ENCODE data around the gene ZBTB20. TPM values are rescaled to one million over a fixed set of nuclear protein-coding genes. Genes with fewer than 3 reads are reported as not detected.

Gene ZBTB20
- total RNA-seq, 1 experiment from 2014 or later: 7.7 TPM

DNA sequence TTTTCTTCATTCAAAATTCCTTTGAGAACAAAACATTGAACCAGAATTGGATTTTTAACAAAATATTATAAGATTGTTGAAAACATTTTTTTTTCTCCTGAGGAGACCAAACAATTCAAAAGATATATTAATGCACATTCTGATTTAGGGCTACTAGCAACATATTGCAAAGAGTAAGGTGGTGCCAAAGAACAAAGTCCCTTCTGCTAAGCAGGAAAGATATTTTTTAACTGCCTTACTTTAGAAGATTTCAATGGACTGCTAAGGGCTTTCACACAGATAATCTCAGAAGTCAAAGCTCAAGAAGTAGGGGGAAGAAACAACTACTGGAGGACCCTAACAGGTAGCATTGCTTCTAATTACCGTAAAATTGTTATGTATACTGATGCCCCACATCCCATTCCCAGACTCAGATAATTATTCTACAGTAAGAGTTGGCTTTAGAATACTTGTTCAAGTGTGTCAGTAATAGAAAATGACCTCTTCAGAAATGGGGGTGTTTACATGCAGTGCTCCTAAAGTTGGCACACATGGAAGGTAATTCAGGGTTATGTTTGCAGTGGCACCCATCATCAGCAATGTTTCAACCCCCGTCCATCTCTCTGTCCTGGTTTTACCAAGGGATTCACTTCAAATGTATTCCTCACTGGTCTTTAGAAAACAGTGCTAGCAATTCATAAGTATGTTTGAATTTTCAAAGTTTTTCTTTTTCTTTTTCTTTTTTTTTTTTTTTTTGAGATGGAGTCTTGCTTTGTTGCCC, 354.7 kb downstream of the ZBTB20 start:
- no peak overlapping the region for H3K27ac ChIP-seq
- no peaks in the 10 kb centered on the region for H3K36me3 ChIP-seq
- H3K4me1 ChIP-seq: no peaks in the 10 kb centered on the region
- H3K9me3 ChIP-seq (replicated peaks): no peaks in the 10 kb centered on the region
- no peak overlapping the region for H3K4me3 ChIP-seq
- no peak for DNase-seq
- H3K27me3 ChIP-seq: no peaks in the 10 kb centered on the region

DNA sequence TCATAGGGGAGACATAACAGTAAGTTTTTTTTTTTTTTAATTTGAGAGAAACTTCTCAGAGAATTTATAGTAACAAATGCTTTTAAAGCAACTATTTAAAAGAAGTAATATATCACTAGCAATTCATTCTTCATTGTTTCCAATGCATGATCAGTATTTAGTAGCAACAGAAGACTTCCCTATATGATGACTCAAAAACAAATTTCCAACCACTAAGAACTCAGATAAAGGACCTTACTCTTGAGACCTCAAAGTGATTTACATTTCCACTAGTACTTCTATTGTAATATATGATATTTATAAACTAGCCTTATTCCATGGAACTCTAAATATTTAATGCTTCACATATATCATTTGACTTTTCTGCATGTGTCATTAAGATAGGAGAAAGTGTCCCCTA, 356.3 kb downstream of the ZBTB20 start:
- Histone ChIP-seq H3K27ac (no peak overlapping the region), H3K4me1 (no peaks in the 10 kb centered on the region), H3K36me3 (no peaks in the 10 kb centered on the region), H3K4me3 (no peak overlapping the region), H3K27me3 (no peaks in the 10 kb centered on the region), H3K9me3 (replicated peaks) (no peaks in the 10 kb centered on the region)
- DNase-seq: no peak

DNA sequence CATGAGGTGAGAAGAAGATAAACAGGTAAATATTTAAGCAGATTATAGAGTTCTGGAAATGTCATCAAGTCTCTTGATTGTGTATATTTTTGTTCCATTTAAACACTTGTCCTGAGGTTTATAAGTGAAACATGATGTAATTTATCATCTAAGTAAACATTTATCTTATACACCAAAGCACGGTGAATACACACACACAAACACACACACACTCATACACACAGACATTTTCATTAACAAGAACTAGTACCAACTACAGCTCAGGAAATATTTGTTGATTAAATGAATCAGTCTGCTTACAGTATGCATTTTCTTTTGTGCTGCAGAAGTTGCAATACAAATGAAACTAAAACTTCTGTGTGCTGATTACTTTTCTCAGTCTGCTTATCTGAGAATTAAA, 357.3 kb downstream of the ZBTB20 start:
- no peak overlapping the region for H3K4me3 ChIP-seq
- H3K27ac ChIP-seq: no peak overlapping the region
- H3K9me3 ChIP-seq (replicated peaks): no peaks in the 10 kb centered on the region
- H3K36me3 ChIP-seq: no peaks in the 10 kb centered on the region
- no peak for DNase-seq
- H3K27me3 ChIP-seq: no peaks in the 10 kb centered on the region
- no peaks in the 10 kb centered on the region for H3K4me1 ChIP-seq

DNA sequence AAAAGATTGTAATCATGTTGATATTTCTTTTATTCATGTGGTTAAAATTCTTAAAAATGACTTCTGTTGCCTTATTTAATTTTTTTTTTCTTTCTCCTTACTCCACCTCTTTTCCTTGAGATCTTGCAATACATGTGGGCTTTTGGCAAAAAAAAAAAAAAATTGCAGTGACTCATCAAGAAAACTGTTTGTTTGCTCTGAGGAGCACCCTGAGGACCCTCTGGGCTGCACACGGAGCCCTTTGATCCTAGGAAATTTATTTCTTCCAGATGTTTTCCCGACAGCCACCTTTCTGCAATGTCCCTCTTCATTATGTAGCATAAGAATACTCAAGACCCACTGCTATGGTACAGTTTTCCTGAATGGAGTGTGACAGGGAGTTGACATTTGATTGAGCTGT, 371.7 kb downstream of the ZBTB20 start:
- H3K4me1 ChIP-seq: no peaks in the 10 kb centered on the region
- no peak overlapping the region for H3K27ac ChIP-seq
- H3K36me3 ChIP-seq: no peaks in the 10 kb centered on the region
- no peak for DNase-seq
- peaks cover 7% of the 10 kb centered on the region; the same call in 1 of the 2 replicates for H3K9me3 ChIP-seq (replicated peaks)
- H3K27me3 ChIP-seq: no peaks in the 10 kb centered on the region
- H3K4me3 ChIP-seq: no peak overlapping the region

DNA sequence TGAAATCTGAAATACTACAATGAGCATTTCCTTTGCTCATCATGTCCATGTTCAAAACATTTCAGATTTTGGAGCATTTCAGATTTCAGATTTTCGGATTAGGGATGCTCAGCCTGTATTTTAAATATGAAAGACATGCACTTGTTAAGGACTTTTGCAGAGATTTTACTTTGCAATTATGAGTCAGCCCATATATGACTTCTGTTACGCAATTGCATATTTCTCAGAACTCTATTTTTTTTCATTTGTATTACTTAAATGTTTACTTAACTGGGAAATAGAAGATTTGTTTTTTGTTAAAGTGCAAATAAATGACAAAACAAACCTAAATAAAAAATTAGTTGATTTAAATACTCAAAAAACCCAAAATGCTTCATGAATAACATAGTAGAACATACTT, 376.2 kb downstream of the ZBTB20 start:
- no peak overlapping the region for H3K27ac ChIP-seq
- H3K27me3 ChIP-seq: no peaks in the 10 kb centered on the region
- DNase-seq: no peak
- H3K36me3 ChIP-seq: no peaks in the 10 kb centered on the region
- no peaks in the 10 kb centered on the region for H3K4me1 ChIP-seq
- H3K4me3 ChIP-seq: no peak overlapping the region
- H3K9me3 ChIP-seq (replicated peaks): peaks cover 7% of the 10 kb centered on the region; the same call in 1 of the 2 replicates

DNA sequence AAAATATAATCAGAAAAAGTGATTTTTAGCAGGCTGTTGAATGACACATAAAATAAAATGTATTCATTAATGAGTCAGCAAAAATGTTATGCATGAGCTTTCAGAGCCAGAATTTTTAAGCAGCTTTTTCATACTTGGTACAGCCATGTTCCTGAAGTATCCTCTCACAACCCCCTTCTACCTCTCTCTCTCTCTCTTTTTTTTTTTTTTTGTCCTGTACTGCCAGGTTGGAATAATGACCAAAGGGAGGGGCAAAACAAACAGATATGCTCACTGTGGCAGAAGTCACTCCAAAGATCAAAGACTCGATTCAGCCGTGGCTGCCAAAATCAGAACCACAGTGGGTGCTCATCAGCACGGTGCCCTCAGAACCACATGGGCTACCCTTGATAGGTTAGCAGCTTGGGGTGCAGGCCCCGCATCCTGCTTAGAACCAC, 383.0 kb downstream of the ZBTB20 start:
- peaks cover 4% of the 10 kb centered on the region; the same call in 1 of the 2 replicates for H3K4me1 ChIP-seq
- H3K27ac ChIP-seq: no peak overlapping the region
- H3K36me3 ChIP-seq: no peaks in the 10 kb centered on the region
- H3K4me3 ChIP-seq: no peak overlapping the region
- DNase-seq: no peak
- H3K9me3 ChIP-seq (replicated peaks): no peaks in the 10 kb centered on the region
- no peaks in the 10 kb centered on the region for H3K27me3 ChIP-seq

DNA sequence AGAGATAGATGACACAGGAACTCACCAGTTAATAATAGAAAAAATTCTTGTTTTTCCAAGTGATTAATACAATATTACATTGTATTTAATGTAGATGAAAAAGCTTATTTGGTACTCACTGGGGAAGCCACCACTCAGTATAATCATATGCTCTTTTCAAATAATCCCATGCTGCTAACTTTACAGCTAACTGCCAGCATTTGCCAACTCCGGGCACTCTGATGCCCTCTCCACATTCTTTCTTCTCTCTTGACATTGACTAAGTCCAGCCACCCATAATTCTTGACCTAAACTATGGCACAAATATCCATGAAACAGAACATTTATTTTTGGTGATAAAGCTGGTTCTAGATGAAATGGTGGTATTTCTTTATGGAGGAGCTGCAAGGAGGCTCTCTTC, 384.9 kb downstream of the ZBTB20 start:
- Histone ChIP-seq H3K36me3 (no peaks in the 10 kb centered on the region), H3K4me1 (peaks cover 8% of the 10 kb centered on the region), H3K9me3 (replicated peaks) (no peaks in the 10 kb centered on the region), H3K27ac (no peak overlapping the region), H3K27me3 (no peaks in the 10 kb centered on the region), H3K4me3 (no peak overlapping the region)
- DNase-seq: no peak

DNA sequence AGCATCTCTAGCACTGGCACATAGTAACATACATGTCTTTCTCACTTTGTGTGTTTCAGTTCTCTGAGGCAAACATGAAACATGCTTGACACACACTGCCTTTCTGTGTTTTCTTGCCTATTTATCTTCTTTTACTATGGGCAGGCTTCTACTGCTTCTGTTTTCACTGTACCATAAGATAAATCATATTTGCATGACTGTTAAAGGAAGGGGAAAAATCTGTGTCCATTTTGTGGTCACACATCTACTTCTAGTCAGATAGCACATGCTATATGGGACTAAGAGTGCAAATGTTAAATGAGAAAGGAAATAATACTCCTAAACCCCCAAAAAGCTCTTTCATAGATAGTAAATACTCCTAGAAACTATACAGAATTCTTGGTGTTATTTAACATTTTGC, 386.4 kb downstream of the ZBTB20 start:
- Histone ChIP-seq H3K27me3 (no peaks in the 10 kb centered on the region), H3K9me3 (replicated peaks) (no peaks in the 10 kb centered on the region), H3K36me3 (no peaks in the 10 kb centered on the region)

DNA sequence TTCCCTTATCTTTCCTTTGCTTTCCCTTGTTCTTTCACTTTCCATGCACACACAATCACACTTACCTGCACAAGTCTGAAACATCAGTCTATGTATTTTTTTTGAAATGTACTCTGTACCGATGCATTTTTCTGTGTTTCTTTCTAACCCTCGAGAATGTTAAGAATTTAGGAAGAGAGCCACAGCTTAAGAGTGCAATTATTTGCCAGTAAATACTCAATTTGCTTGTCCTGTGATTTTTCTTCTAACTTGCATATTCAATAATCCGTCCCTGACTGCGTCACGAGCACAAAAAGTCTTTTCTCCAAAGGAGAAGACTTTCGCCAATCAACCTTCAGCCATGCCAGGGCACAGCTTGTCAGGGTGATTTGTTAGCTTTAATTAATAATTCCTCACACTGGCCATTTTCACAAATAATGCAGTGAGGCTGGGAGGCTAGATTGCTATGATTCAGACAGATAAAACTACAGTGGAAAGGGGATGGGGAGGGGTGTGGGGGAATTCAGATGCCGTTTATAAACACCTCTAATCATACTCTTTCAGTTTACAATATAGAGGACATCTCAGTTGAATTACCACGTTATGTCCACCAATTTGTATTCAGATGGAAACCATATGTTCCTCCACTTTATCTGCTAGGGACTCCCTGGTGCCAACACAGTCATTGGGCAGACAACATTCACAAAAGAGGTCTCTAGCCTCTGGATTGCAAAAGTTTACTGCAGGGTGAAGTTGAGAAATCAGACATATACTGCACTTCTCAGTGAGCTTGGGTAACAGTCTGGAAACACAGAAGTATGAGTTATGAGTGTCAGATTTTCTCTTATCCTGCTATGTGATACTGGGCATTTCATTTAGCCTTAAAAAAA, 388.0 kb downstream of the ZBTB20 start:
- no peaks in the 10 kb centered on the region for H3K9me3 ChIP-seq (replicated peaks)
- peak in 1 of 2 experiments; percentile 6 for DNase-seq
- no peaks in the 10 kb centered on the region for H3K27me3 ChIP-seq
- no peaks in the 10 kb centered on the region for H3K36me3 ChIP-seq
- H3K27ac ChIP-seq: peak overlapping the region; percentile 0; the same call in 1 of the 2 replicates
- H3K4me3 ChIP-seq: peak overlapping the region; percentile 41
- H3K4me1 ChIP-seq: peaks cover 17% of the 10 kb centered on the region

More for the DNA sequence above, 386.4 kb downstream of the ZBTB20 start:
- H3K27ac ChIP-seq: no peak overlapping the region
- H3K4me1 ChIP-seq: peaks cover 17% of the 10 kb centered on the region
- DNase-seq: no peak
- H3K4me3 ChIP-seq: no peak overlapping the region

DNA sequence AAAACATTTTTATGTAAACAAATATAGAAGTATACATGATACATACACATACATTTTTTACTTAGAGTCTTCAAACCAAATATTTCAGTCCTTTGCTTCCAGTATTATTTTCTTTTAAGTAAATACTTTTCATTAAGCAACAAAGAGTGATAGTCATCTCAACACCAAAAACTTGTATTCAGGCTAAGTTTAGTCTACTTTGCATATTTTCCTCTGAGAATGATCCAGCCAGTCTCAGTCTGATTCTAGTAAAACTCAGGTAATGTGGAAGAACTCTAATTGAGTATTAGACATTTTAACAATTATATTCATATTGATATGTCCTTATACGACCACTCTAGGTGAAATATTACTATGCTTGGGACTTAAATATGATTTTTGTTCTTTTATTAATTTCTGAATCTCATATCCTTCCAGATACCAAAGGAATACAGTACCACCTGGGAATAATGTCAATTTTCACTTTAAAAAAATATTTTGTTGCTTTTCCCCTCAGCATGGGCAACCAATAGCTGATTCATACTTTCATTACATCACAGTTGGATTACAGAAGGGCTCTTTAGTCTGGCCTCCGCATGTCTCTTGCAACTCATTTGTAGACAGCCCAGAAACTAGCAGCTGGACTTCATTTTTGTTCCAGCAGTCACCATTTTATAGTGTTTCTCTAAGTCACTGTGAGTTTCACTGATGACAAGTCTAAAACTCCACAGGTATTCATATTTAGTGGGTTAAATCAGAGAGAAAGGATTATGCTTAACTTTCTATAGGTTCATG, 390.4 kb downstream of the ZBTB20 start:
- Histone ChIP-seq H3K9me3 (replicated peaks) (no peaks in the 10 kb centered on the region), H3K4me1 (peaks cover 17% of the 10 kb centered on the region), H3K4me3 (no peak overlapping the region), H3K27ac (no peak overlapping the region), H3K27me3 (no peaks in the 10 kb centered on the region), H3K36me3 (no peaks in the 10 kb centered on the region)
- peak in 1 of 2 experiments; percentile 22 for DNase-seq

DNA sequence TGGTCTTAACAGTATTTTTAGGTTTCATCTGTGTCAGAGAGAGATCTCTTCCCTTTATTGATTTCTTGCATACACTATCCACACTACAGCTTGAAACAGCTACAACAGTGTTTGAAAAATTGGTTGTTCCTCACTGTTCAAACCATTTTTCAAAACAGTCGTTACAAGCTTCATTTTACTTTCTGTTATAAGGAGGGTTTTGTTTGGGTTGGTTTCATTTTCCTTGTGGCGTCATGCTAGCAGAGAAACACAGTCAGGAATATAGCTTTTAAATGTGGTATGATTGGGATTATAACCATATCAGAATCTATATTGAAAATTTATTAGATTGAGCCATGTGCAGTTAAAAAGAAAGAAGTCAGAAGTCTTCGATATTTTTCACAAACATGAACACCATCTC, 400.6 kb downstream of the ZBTB20 start:
- Histone ChIP-seq H3K9me3 (replicated peaks) (no peaks in the 10 kb centered on the region), H3K36me3 (no peaks in the 10 kb centered on the region), H3K27me3 (no peaks in the 10 kb centered on the region), H3K4me3 (no peak overlapping the region), H3K4me1 (no peaks in the 10 kb centered on the region), H3K27ac (no peak overlapping the region)
- no peak for DNase-seq

DNA sequence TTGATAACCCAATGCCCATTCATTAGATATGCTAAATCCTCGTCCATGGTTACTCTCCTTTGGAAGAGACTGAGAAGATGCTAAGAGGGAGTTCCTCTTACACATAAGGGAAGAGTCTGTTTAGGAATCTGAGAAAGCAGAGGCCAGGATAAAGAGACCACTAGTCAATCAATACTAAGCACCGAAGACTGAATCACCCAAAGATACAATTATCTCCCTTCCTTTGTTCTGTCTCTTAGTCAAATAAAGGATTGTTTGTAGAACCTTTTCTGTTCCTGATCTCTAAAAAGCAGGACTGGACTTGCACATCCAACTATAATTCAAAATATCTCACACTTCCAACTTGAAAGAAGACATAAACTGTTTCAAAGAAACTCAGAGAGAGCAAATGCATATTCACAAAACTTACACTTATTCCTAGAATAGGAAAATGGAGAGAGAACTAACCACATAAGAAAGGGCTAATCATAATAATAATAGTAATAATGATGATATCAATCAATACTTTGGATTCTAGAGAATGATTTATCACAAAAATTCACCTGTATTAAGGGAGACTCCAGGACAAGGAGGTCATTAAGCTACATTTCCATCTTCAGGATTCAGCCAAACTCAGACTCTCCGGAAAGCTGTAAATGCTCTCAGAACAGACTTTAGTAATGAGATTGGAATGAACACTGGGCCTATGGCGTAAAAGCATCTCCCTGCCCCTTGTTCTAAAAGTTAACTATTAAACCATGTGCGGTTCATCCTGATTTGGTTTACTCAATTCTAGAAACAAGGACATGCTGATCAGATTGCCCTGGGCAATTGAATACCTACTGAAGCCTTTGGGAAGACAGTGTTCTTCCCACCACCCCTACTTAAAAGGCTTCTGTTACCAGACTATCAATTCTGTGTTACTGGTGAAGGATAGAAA, 401.5 kb downstream of the ZBTB20 start:
- DNase-seq: no peak

DNA sequence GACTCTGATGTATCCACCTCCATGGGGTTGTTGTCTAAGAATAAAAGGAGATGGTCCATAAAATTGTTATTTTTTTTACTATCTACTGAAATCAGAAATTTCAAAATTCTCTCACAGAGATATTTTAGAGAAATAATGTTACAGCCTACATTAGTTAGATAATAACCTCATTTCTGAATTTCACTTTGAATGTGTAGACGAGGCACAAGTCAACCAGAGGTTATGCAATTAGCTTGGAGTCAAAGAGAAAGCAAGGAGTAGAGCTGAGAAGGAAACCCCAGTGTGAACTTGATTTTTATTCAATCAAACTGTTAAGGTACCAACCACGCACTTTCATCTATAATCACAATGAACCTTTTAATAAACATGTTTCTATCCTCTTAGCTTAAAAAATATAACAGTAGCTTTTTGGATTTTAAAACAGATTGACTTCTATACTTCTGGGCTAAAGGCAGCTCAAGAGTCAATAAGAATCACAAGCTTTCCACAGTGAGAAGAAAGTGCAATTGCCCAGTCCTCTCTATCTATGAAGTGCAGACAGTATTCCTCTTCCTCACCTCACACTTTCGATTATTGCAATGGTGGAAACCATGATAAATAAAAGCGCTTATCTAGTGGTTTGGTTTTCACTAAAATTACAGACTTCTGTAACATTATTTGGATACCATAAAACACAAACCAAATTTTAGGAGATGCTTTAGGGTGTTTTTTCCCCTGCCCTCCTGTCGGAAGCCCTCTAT, 403.2 kb downstream of the ZBTB20 start:
- Histone ChIP-seq H3K4me3 (no peak overlapping the region), H3K9me3 (replicated peaks) (no peaks in the 10 kb centered on the region), H3K4me1 (no peaks in the 10 kb centered on the region), H3K36me3 (no peaks in the 10 kb centered on the region), H3K27ac (no peak overlapping the region), H3K27me3 (no peaks in the 10 kb centered on the region)
- no peak for DNase-seq

More for the DNA sequence above, 401.5 kb downstream of the ZBTB20 start:
- Histone ChIP-seq H3K9me3 (replicated peaks) (no peaks in the 10 kb centered on the region), H3K27ac (no peak overlapping the region), H3K4me3 (no peak overlapping the region), H3K27me3 (no peaks in the 10 kb centered on the region), H3K4me1 (no peaks in the 10 kb centered on the region), H3K36me3 (no peaks in the 10 kb centered on the region)
